Type B pancreatic cell (in vitro differentiated cells): ENCODE results near the gene PIP5K1B. TPM values are rescaled to one million over a fixed set of nuclear protein-coding genes. Genes with fewer than 3 reads are reported as not detected.

ENCODE experiments used
- DNase-seq: peaks from one replicate; pipeline ENCODE4 v3.0.0; 2021; ENCODE audit warnings: mixed read lengths; ENCODE audit not compliant: unreplicated experiment; ENCODE audit errors: extremely low spot score
- H3K27ac Mint-ChIP-seq: 2 replicates; pipeline ENCODE4 v1.8.0; 2021; ENCODE audit warnings: mild to moderate bottlenecking, mixed read lengths
- H3K27me3 Mint-ChIP-seq: 2 replicates; pipeline ENCODE4 v1.8.0; 2021; ENCODE audit warnings: mixed read lengths
- H3K36me3 Mint-ChIP-seq: 2 replicates; pipeline ENCODE4 v1.8.0; 2021; ENCODE audit warnings: mixed read lengths
- H3K4me1 Mint-ChIP-seq: one replicate; pipeline ENCODE4 v1.8.0; 2021; ENCODE audit warnings: mixed read lengths; ENCODE audit not compliant: unreplicated experiment
- H3K4me3 Mint-ChIP-seq: 2 replicates; pipeline ENCODE4 v1.8.0; 2021; ENCODE audit warnings: mild to moderate bottlenecking, mixed read lengths
- H3K9me3 Mint-ChIP-seq: 2 replicates; pipeline ENCODE4 v1.8.0; 2021; ENCODE audit warnings: mixed read lengths
- total RNA-seq: library from RNA; stranded (reverse); gene quantifications from 2 replicates; pipeline ENCODE4 v1.2.1, GENCODE V29; 2021; ENCODE audit warnings: low replicate concordance
- TF ChIP-seq, protein P1 (sequence below): fragments of 200-600 bp; sonication (generic); conservative IDR thresholded peaks from 2 replicates; pipeline ENCODE4 v1.5.0; 2021; ENCODE audit warnings: antibody characterized with exemption, mild to moderate bottlenecking

PIP5K1B gene
- total RNA-seq, 1 donor from 2014 or later = 9.8 TPM

DNA sequence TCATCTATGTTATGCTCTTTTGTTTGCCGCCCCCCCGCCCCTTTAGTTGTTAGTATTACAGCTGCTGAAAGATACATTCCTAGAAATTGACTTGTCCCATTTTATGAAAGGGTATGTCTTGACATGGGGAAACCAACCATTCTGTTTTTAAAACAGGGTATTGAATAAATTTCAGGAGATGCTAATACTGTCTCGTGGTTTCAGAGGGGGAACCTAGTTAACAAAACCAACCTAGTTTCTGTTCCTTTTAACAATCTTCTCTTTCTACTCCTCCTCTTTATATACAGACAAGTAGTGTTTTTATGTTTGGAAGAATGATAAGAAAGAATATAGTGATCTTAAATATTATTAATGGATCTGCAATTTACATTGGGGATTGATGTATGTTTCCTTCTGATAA is 3.5 kb downstream of the PIP5K1B start:
- H3K9me3 Mint-ChIP-seq = no peaks in the 10 kb centered on the region
- H3K4me1 Mint-ChIP-seq = peaks cover 14% of the 10 kb centered on the region
- peak overlapping the region; percentile 45 for H3K4me3 Mint-ChIP-seq
- no peak for DNase-seq
- H3K27ac Mint-ChIP-seq = no peak overlapping the region
- TF ChIP-seq, protein P1, sequence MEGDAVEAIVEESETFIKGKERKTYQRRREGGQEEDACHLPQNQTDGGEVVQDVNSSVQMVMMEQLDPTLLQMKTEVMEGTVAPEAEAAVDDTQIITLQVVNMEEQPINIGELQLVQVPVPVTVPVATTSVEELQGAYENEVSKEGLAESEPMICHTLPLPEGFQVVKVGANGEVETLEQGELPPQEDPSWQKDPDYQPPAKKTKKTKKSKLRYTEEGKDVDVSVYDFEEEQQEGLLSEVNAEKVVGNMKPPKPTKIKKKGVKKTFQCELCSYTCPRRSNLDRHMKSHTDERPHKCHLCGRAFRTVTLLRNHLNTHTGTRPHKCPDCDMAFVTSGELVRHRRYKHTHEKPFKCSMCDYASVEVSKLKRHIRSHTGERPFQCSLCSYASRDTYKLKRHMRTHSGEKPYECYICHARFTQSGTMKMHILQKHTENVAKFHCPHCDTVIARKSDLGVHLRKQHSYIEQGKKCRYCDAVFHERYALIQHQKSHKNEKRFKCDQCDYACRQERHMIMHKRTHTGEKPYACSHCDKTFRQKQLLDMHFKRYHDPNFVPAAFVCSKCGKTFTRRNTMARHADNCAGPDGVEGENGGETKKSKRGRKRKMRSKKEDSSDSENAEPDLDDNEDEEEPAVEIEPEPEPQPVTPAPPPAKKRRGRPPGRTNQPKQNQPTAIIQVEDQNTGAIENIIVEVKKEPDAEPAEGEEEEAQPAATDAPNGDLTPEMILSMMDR = no peak
- peaks cover 49% of the 10 kb centered on the region for H3K27me3 Mint-ChIP-seq
- no peaks in the 10 kb centered on the region for H3K36me3 Mint-ChIP-seq

- Mint-ChIP-seq H3K4me3 (no peak overlapping the region), H3K4me1 (peaks cover 13% of the 10 kb centered on the region), H3K36me3 (no peaks in the 10 kb centered on the region), H3K9me3 (no peaks in the 10 kb centered on the region), H3K27me3 (peaks cover 39% of the 10 kb centered on the region), H3K27ac (no peak overlapping the region)
- TF ChIP-seq, protein P1 = no peak
- DNase-seq = no peak
Measured at GRCh38 chr9:68709291-68710110, 4.5 kb downstream of the PIP5K1B start.

DNA sequence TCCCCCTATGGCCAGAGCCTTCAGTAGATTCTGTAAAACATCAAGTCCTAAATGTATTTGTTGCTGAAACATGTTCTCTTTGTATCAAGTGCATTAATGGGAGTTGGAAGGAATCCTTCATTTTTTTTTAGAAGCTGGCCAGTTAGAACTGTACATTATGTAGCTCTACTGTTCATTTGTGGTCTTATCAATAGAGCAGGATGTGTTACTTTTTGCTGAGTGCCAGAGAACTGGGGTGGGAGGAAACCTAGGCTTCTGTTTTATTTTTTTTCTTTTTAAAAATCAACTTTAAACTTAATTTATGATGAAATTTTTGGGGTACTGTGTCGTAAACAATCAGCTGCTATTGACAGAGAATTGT is 5.1 kb downstream of the PIP5K1B start:
- peaks cover 37% of the 10 kb centered on the region for H3K27me3 Mint-ChIP-seq
- no peak overlapping the region for H3K4me3 Mint-ChIP-seq
- no peak for DNase-seq
- TF ChIP-seq, protein P1 = no peak
- H3K4me1 Mint-ChIP-seq = peaks cover 11% of the 10 kb centered on the region
- no peaks in the 10 kb centered on the region for H3K9me3 Mint-ChIP-seq
- no peak overlapping the region for H3K27ac Mint-ChIP-seq
- H3K36me3 Mint-ChIP-seq = no peaks in the 10 kb centered on the region

DNA sequence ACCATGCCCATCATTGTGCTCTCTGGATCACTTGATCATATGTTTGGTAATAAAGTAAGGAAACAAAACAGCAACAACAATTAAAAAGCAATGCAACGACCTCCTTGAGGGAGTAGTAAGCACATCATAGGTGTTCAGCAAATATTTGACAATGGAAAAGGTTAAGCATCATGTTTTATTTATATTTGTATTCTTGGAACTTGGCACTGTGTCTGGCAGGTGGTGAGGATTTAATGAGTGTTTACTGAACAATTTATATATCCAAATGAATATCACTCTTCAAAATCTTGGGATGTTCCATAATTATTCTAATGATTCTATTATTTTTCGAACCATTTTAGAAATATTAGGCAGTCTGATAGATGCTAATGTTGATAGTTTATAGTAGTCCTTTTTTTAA is 6.2 kb downstream of the PIP5K1B start:
- H3K4me3 Mint-ChIP-seq = no peak overlapping the region
- no peak for DNase-seq
- H3K9me3 Mint-ChIP-seq = no peaks in the 10 kb centered on the region
- no peaks in the 10 kb centered on the region for H3K36me3 Mint-ChIP-seq
- no peak overlapping the region for H3K27ac Mint-ChIP-seq
- H3K4me1 Mint-ChIP-seq = peaks cover 9% of the 10 kb centered on the region
- TF ChIP-seq, protein P1 = no peak
- peaks cover 30% of the 10 kb centered on the region for H3K27me3 Mint-ChIP-seq

- no peaks in the 10 kb centered on the region for H3K36me3 Mint-ChIP-seq
- no peak overlapping the region for H3K4me3 Mint-ChIP-seq
- H3K9me3 Mint-ChIP-seq = no peaks in the 10 kb centered on the region
- TF ChIP-seq, protein P1 = no peak
- H3K27ac Mint-ChIP-seq = no peak overlapping the region
- DNase-seq = no peak
- peaks cover 3% of the 10 kb centered on the region for H3K4me1 Mint-ChIP-seq
- peaks cover 23% of the 10 kb centered on the region for H3K27me3 Mint-ChIP-seq
Measured at GRCh38 chr9:68711932-68712331, 6.9 kb downstream of the PIP5K1B start.
